Activated naive CD4-positive, alpha-beta T cell treated with anti-CD3 and anti-CD28 coated beads for 36 hours (primary cell): ENCODE data around the gene EIF4E2. TPM values are rescaled to one million over a fixed set of nuclear protein-coding genes. Genes with fewer than 3 reads are reported as not detected.
"Not testable (repeated sequence)": the region's sequence is repeated elsewhere in the genome, so short reads cannot be mapped to it uniquely, and the experiment has no call there.

Source experiments
- CTCF ChIA-PET: fragments of 350-600 bp; sonication (Branson Sonifier 250); formaldehyde crosslinking; loops from one replicate; lab custom pipeline; 2021; ENCODE audit warnings: antibody characterized with exemption; lab: Charles Lee
- DNase-seq: peaks from one replicate; pipeline ENCODE4 v3.0.0-alpha.2; 2020
- H3K27ac Mint-ChIP-seq: one replicate; pipeline ENCODE4 v1.8.0; 2021; ENCODE audit warnings: mild to moderate bottlenecking, mixed read lengths
- H3K27me3 Mint-ChIP-seq: one replicate; pipeline ENCODE4 v1.8.0; 2021; ENCODE audit warnings: low read depth, mixed read lengths
- H3K36me3 Mint-ChIP-seq: one replicate; pipeline ENCODE4 v1.8.0; 2021; ENCODE audit warnings: low read depth, mixed read lengths
- H3K4me1 Mint-ChIP-seq: one replicate; pipeline ENCODE4 v1.8.0; 2021; ENCODE audit warnings: low read depth, mixed read lengths
- H3K4me3 Mint-ChIP-seq: one replicate; pipeline ENCODE4 v1.8.0; 2021; ENCODE audit warnings: mild to moderate bottlenecking, moderate library complexity, mixed read lengths
- H3K9me3 Mint-ChIP-seq: one replicate; pipeline ENCODE4 v1.8.0; 2021; ENCODE audit warnings: mixed read lengths
- intact Hi-C: fragments of 100-400 bp; cut with micrococcal nuclease; formaldehyde crosslinking; loops from one replicate; pipeline ENCODE4 v1.15.1; 2023
- total RNA-seq, 2 experiments: library from RNA; stranded (reverse); gene quantifications; one replicate each; pipeline ENCODE4 v1.2.3, GENCODE V29; 2021

Gene EIF4E2
- total RNA-seq, 2 experiments from 2014 or later = 46.6 to 54.1 TPM

GRCh38 chr2:232562515-232563151 is 12.1 kb downstream of the EIF4E2 start:
- Mint-ChIP-seq H3K9me3 (no peaks in the 10 kb centered on the region), H3K27me3 (no peaks in the 10 kb centered on the region), H3K4me1 (no peaks in the 10 kb centered on the region), H3K4me3 (no peak overlapping the region), H3K36me3 (peaks cover 34% of the 10 kb centered on the region), H3K27ac (no peak overlapping the region)
- CTCF ChIA-PET = interaction anchor here (1.7 kb wide), 1 partner anchor 12 kb away, joined by 4 read pairs; the partner anchor contains the start of genes EIF4E2 and TIGD1
- intact Hi-C loops = no loop called here
- DNase-seq = no peak

DNA sequence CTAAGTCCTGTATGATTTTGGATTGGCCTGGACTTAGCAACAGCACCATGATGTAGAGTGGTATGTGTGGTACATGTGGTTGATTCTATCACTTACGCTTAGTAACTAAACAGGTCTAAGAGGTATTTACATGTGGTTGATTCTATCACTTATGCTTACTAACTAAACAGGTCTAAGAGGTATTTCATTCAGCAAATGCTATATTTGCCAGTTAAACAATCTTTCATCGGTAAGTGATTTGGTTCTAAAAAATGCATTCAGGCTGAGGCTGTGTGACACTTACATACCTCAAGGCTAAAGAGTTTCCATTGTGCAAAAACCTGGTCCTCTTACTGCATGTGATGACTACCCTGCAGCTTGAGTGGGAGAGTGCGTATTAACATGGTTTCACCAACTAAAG is 13.1 kb downstream of the EIF4E2 start:
- intact Hi-C loops = no loop called here
- H3K27me3 Mint-ChIP-seq = no peaks in the 10 kb centered on the region
- DNase-seq = no peak
- H3K9me3 Mint-ChIP-seq = no peaks in the 10 kb centered on the region
- no peak overlapping the region for H3K27ac Mint-ChIP-seq
- H3K4me1 Mint-ChIP-seq = no peaks in the 10 kb centered on the region
- H3K4me3 Mint-ChIP-seq = no peak overlapping the region
- CTCF ChIA-PET = interaction anchor here (0.9 to 1.7 kb wide), 2 partner anchors 13 to 41 kb away, joined by 4 read pairs; partner anchors contain the start of genes EIF4E2 and TIGD1
- H3K36me3 Mint-ChIP-seq = peaks cover 37% of the 10 kb centered on the region

GRCh38 chr2:232567721-232568120 is 17.2 kb downstream of the EIF4E2 start:
- DNase-seq = no peak
- intact Hi-C loops = no loop called here
- H3K27me3 Mint-ChIP-seq = no peaks in the 10 kb centered on the region
- H3K4me3 Mint-ChIP-seq = no peak overlapping the region
- H3K4me1 Mint-ChIP-seq = no peaks in the 10 kb centered on the region
- H3K36me3 Mint-ChIP-seq = peaks cover 37% of the 10 kb centered on the region
- no peak overlapping the region for H3K27ac Mint-ChIP-seq
- CTCF ChIA-PET = no interaction called here
- H3K9me3 Mint-ChIP-seq = no peaks in the 10 kb centered on the region

- H3K4me3 Mint-ChIP-seq = no peak overlapping the region
- no peaks in the 10 kb centered on the region for H3K27me3 Mint-ChIP-seq
- no peak overlapping the region for H3K27ac Mint-ChIP-seq
- H3K4me1 Mint-ChIP-seq = no peaks in the 10 kb centered on the region
- CTCF ChIA-PET = no interaction called here
- H3K9me3 Mint-ChIP-seq = no peaks in the 10 kb centered on the region
- intact Hi-C loops = no loop called here
- no peak for DNase-seq
- peaks cover 36% of the 10 kb centered on the region for H3K36me3 Mint-ChIP-seq
These were observed 17.7 kb downstream of the EIF4E2 start for GRCh38 chr2:232568161-232568560.

- Mint-ChIP-seq H3K4me3 (no peak overlapping the region), H3K27ac (no peak overlapping the region), H3K36me3 (peaks cover 41% of the 10 kb centered on the region), H3K9me3 (no peaks in the 10 kb centered on the region), H3K27me3 (no peaks in the 10 kb centered on the region), H3K4me1 (no peaks in the 10 kb centered on the region)
- intact Hi-C loops = no loop called here
- DNase-seq = no peak
- CTCF ChIA-PET = interaction anchor here (0.7 to 1.0 kb wide), 2 partner anchors 10 to 675 kb away, joined by 3 read pairs; no protein-coding TSS in a partner anchor
These were observed 19.1 kb downstream of the EIF4E2 start for GRCh38 chr2:232569541-232569940.

DNA sequence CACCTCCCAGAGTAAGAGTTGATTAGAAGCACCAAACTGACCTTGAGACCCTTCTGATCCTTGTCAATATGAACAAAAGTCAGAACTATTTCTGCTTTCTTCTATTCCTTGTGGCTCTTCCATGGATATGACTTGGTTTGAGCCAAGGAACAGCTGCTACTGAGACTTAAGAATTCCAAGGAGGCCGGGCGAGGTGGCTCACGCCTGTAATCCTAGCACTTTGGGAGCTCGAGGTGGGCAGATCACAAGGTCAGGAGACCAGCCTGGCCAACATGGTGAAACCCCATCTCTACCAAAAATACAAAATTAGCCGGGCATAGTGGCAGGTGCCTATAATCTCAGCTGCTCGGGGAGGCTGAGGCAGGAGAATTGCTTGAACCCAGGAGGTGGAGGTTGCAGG is 20.0 kb downstream of the EIF4E2 start:
- peaks cover 39% of the 10 kb centered on the region for H3K36me3 Mint-ChIP-seq
- DNase-seq, intact Hi-C loops, H3K9me3 Mint-ChIP-seq, H3K4me1 Mint-ChIP-seq, H3K4me3 Mint-ChIP-seq, CTCF ChIA-PET, H3K27ac Mint-ChIP-seq, H3K27me3 Mint-ChIP-seq: not testable (repeated sequence)

DNA sequence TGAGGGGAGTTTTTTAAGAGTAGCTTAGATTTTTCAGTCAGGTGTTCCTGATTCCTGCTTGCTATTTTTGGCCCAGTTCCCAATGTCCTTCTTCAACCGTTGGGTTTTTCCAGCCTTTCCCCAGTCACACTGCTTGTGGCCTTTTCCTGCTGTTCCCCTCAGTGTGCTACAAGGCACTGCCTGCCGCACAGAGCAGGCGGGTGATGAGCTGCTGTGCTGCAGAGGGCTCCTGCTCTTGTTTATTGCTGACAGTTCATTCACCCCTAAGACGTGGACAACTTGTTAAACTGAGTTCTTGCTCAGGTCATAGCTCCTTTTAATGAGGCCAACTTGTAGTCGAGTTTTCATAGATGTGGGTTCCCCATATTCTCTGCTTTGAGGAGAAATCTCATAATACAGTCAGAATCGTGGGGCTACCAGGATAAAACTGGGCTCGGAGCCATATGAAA is 20.6 kb downstream of the EIF4E2 start:
- Mint-ChIP-seq H3K9me3 (no peaks in the 10 kb centered on the region), H3K4me1 (no peaks in the 10 kb centered on the region), H3K36me3 (peaks cover 38% of the 10 kb centered on the region), H3K4me3 (no peak overlapping the region), H3K27me3 (no peaks in the 10 kb centered on the region), H3K27ac (no peak overlapping the region)
- DNase-seq = no peak
- CTCF ChIA-PET = no interaction called here
- intact Hi-C loops = no loop called here

- H3K4me1 Mint-ChIP-seq = no peaks in the 10 kb centered on the region
- CTCF ChIA-PET = no interaction called here
- DNase-seq = no peak
- no peak overlapping the region for H3K4me3 Mint-ChIP-seq
- no peak overlapping the region for H3K27ac Mint-ChIP-seq
- no peaks in the 10 kb centered on the region for H3K9me3 Mint-ChIP-seq
- H3K27me3 Mint-ChIP-seq = no peaks in the 10 kb centered on the region
- H3K36me3 Mint-ChIP-seq = peaks cover 27% of the 10 kb centered on the region
- intact Hi-C loops = no loop called here
These were observed 22.6 kb downstream of the EIF4E2 start for GRCh38 chr2:232573042-232573441.

GRCh38 chr2:232573771-232574435 is 23.4 kb downstream of the EIF4E2 start:
- H3K9me3 Mint-ChIP-seq = no peaks in the 10 kb centered on the region
- intact Hi-C loops = no loop called here
- CTCF ChIA-PET = no interaction called here
- no peak for DNase-seq
- H3K36me3 Mint-ChIP-seq = peaks cover 20% of the 10 kb centered on the region
- H3K4me1 Mint-ChIP-seq = no peaks in the 10 kb centered on the region
- H3K4me3 Mint-ChIP-seq = no peak overlapping the region
- H3K27me3 Mint-ChIP-seq = no peaks in the 10 kb centered on the region
- no peak overlapping the region for H3K27ac Mint-ChIP-seq

- intact Hi-C loops = no loop called here
- DNase-seq = no peak
- peaks cover 17% of the 10 kb centered on the region for H3K36me3 Mint-ChIP-seq
- no peak overlapping the region for H3K27ac Mint-ChIP-seq
- CTCF ChIA-PET = interaction anchor here (0.7 kb wide), 1 partner anchor 12 kb away, joined by 3 read pairs; no protein-coding TSS in a partner anchor
- H3K4me1 Mint-ChIP-seq = no peaks in the 10 kb centered on the region
- H3K27me3 Mint-ChIP-seq = no peaks in the 10 kb centered on the region
- H3K9me3 Mint-ChIP-seq = no peaks in the 10 kb centered on the region
- no peak overlapping the region for H3K4me3 Mint-ChIP-seq
These were observed 24.4 kb downstream of the EIF4E2 start for GRCh38 chr2:232574674-232575403.

GRCh38 chr2:232575404-232575746 is 24.9 kb downstream of the EIF4E2 start:
- Mint-ChIP-seq H3K4me3 (no peak overlapping the region), H3K36me3 (peaks cover 17% of the 10 kb centered on the region), H3K27me3 (no peaks in the 10 kb centered on the region), H3K9me3 (no peaks in the 10 kb centered on the region), H3K27ac (no peak overlapping the region), H3K4me1 (peaks cover 3% of the 10 kb centered on the region)
- CTCF ChIA-PET = no interaction called here
- intact Hi-C loops = no loop called here
- no peak for DNase-seq

DNA sequence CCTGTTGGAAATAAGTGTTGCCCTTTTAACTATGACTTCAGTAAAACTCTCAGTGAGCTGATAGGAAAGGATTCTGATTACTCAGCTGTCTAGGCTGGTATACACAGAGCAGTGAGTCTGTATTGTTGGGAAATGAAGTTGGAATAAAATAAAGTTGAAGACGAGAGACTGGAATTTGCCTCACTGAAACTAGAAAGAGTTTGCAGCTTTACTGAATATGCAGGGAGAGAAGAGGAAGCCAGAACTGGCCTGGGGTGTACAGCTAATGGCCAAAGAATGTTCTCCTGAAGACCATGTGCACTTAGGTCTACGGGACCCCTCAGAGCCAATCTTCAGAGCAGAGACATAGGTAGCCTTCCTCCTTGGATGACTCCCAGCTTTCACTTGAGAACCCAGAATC is 26.5 kb downstream of the EIF4E2 start:
- H3K4me1 Mint-ChIP-seq = peaks cover 3% of the 10 kb centered on the region
- H3K36me3 Mint-ChIP-seq = peaks cover 27% of the 10 kb centered on the region
- DNase-seq = no peak
- no peaks in the 10 kb centered on the region for H3K9me3 Mint-ChIP-seq
- no peaks in the 10 kb centered on the region for H3K27me3 Mint-ChIP-seq
- intact Hi-C loops = no loop called here
- CTCF ChIA-PET = no interaction called here
- H3K4me3 Mint-ChIP-seq = no peak overlapping the region
- no peak overlapping the region for H3K27ac Mint-ChIP-seq
